ENCODE results near the gene PLSCR1. TPM values are rescaled to one million over a fixed set of nuclear protein-coding genes. Genes with fewer than 3 reads are reported as not detected.

Gene PLSCR1
- polyA plus RNA-seq, 2 of the 4 experiments (the other 2 are of a cell fraction), result 37.1 to 54.4 TPM

- TF ChIP-seq, protein P1, sequence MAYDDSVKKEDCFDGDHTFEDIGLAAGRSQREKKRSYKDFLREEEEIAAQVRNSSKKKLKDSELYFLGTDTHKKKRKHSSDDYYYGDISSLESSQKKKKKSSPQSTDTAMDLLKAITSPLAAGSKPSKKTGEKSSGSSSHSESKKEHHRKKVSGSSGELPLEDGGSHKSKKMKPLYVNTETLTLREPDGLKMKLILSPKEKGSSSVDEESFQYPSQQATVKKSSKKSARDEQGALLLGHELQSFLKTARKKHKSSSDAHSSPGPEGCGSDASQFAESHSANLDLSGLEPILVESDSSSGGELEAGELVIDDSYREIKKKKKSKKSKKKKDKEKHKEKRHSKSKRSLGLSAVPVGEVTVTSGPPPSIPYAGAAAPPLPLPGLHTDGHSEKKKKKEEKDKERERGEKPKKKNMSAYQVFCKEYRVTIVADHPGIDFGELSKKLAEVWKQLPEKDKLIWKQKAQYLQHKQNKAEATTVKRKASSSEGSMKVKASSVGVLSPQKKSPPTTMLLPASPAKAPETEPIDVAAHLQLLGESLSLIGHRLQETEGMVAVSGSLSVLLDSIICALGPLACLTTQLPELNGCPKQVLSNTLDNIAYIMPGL (CRISPR knock-in tag; IDR thresholded peaks at IDR 0.05; ENCODE audit: borderline replicate concordance), result no peak
Observed at GRCh38 chr3:146539315-146539714, 5.1 kb downstream of the PLSCR1 start (continued).

DNA sequence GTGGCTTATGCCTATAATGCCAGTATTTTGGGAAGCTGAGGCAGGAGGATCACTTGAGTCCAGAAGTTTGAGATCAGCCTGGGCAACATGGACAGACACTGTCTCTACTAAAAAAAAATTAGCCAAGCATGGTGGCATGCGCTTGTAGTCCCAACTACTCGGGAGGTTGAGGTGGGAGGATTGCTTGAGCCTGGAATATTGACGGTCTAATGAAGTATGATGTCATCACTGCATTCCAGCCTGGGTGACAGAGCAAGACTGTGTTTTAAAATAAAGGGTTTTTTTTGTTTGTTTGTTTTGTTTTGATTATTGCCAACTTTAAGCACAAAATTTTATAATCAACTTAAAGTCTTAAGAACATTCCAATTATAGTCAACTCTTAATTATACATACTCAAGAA, 6.8 kb downstream of the PLSCR1 start:
- CTCF ChIA-PET, result no interaction called here
- Histone ChIP-seq H3K9me3 (no peaks in the 10 kb centered on the region), H3K4me1 (peaks cover 17% of the 10 kb centered on the region; the same call in 2 of the 3 replicates), H3K27ac (no peak overlapping the region), H3K4me2 (no peak overlapping the region), H3K4me3 (no peak overlapping the region)
- DNase-seq (ENCODE audit: low read depth in 1 of 2, low spot score in 1 of 2) (no peak), ATAC-seq (no peak), FAIRE-seq (no peak)
- 88% methylated on average over 3 of the region's 3 CpGs for WGBS (ENCODE audit: missing lambda C conversion rate)
- POLR2A ChIA-PET, result no interaction called here
- TF ChIP-seq HOXB5 (CRISPR knock-in tag; IDR thresholded peaks at IDR 0.05) (no peak), ZSCAN20 (CRISPR knock-in tag; IDR thresholded peaks at IDR 0.05) (no peak), CBX8 (IDR thresholded peaks at IDR 0.05) (no peak), RFX5 (IDR thresholded peaks at IDR 0.05) (no peak), ZNF302 (CRISPR knock-in tag; IDR thresholded peaks at IDR 0.05) (no peak), POLR2A (IDR thresholded peaks at IDR 0.05; ENCODE audit: low read length) (no peak), MAZ (IDR thresholded peaks at IDR 0.05; ENCODE audit: borderline replicate concordance, low read depth, low read length) (no peak), FOSB (CRISPR knock-in tag; IDR thresholded peaks at IDR 0.05) (no peak), POLR2AphosphoS2 (conservative IDR thresholded peaks at IDR 0.05; ENCODE audit: low read length) (no peak), CTCF (IDR thresholded peaks at IDR 0.05) (no peak), FOSL2 (IDR thresholded peaks at IDR 0.05) (no peak), FOSL2 (CRISPR knock-in tag; IDR thresholded peaks at IDR 0.05) (no peak), KDM1A (IDR thresholded peaks at IDR 0.05; ENCODE audit: low read depth) (no peak), KDM5A (IDR thresholded peaks at IDR 0.05) (no peak), CHD4 (IDR thresholded peaks at IDR 0.05; ENCODE audit: borderline replicate concordance) (no peak), MYC (IDR thresholded peaks at IDR 0.05; ENCODE audit: borderline replicate concordance, low read length) (no peak), HOXA7 (CRISPR knock-in tag; IDR thresholded peaks at IDR 0.05) (no peak), ESRRA (IDR thresholded peaks at IDR 0.05; ENCODE audit: borderline replicate concordance, low read length) (no peak), SREBF2 (IDR thresholded peaks at IDR 0.05) (no peak), EP300 (IDR thresholded peaks at IDR 0.05) (no peak)

- FAIRE-seq, result no peak
- ChIA-PET POLR2A (no interaction called here), CTCF (no interaction called here)
- Histone ChIP-seq H3K4me1 (peaks cover 10% of the 10 kb centered on the region; the same call in 1 of the 3 replicates), H3K4me2 (no peak overlapping the region), H3K9me3 (no peaks in the 10 kb centered on the region), H3K27ac (no peak overlapping the region), H3K4me3 (no peak overlapping the region)
- no peak for DNase-seq (ENCODE audit: low read depth in 1 of 2, low spot score in 1 of 2)
- ATAC-seq, result no peak; a peak in 1 of 6 replicates
- TF ChIP-seq, protein P2, sequence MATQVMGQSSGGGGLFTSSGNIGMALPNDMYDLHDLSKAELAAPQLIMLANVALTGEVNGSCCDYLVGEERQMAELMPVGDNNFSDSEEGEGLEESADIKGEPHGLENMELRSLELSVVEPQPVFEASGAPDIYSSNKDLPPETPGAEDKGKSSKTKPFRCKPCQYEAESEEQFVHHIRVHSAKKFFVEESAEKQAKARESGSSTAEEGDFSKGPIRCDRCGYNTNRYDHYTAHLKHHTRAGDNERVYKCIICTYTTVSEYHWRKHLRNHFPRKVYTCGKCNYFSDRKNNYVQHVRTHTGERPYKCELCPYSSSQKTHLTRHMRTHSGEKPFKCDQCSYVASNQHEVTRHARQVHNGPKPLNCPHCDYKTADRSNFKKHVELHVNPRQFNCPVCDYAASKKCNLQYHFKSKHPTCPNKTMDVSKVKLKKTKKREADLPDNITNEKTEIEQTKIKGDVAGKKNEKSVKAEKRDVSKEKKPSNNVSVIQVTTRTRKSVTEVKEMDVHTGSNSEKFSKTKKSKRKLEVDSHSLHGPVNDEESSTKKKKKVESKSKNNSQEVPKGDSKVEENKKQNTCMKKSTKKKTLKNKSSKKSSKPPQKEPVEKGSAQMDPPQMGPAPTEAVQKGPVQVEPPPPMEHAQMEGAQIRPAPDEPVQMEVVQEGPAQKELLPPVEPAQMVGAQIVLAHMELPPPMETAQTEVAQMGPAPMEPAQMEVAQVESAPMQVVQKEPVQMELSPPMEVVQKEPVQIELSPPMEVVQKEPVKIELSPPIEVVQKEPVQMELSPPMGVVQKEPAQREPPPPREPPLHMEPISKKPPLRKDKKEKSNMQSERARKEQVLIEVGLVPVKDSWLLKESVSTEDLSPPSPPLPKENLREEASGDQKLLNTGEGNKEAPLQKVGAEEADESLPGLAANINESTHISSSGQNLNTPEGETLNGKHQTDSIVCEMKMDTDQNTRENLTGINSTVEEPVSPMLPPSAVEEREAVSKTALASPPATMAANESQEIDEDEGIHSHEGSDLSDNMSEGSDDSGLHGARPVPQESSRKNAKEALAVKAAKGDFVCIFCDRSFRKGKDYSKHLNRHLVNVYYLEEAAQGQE (IDR thresholded peaks at IDR 0.05), result no peak
- TF ChIP-seq CEBPB (IDR thresholded peaks at IDR 0.05) (no peak), SMC3 (IDR thresholded peaks at IDR 0.05) (no peak), BHLHE40 (IDR thresholded peaks at IDR 0.05; ENCODE audit: low read depth, low read length) (no peak), EHMT2 (IDR thresholded peaks at IDR 0.05; ENCODE audit: low read depth) (no peak), FOSB (CRISPR knock-in tag; IDR thresholded peaks at IDR 0.05) (no peak), ZSCAN20 (CRISPR knock-in tag; IDR thresholded peaks at IDR 0.05) (no peak), KDM1A (IDR thresholded peaks at IDR 0.05; ENCODE audit: low read depth) (no peak), ZNF302 (CRISPR knock-in tag; IDR thresholded peaks at IDR 0.05) (no peak), SREBF2 (IDR thresholded peaks at IDR 0.05) (no peak), ZC3H11A (IDR thresholded peaks at IDR 0.05) (no peak), NPAS2 (CRISPR knock-in tag; IDR thresholded peaks at IDR 0.05; ENCODE audit: borderline replicate concordance) (no peak), ZFP36 (IDR thresholded peaks at IDR 0.05; ENCODE audit: borderline replicate concordance, partially characterized antibody) (no peak), NFE2L2 (conservative IDR thresholded peaks at IDR 0.05; ENCODE audit: low read length) (no peak), MYC (IDR thresholded peaks at IDR 0.05; ENCODE audit: borderline replicate concordance, low read length) (no peak), HEYL (CRISPR knock-in tag; IDR thresholded peaks at IDR 0.05) (no peak)
Observed at GRCh38 chr3:146536681-146537080, 7.7 kb downstream of the PLSCR1 start.

All from A549 (cell line).